Body of pancreas (tissue), 4 donors: ENCODE data around the gene TOP2A.

ENCODE experiments used
- CTCF ChIP-seq, 7 experiments: fragments of 450-650 bp in 4 of 7; fragments of 200-600 bp in 3 of 7; sonication (generic) in 3 of 7; IDR thresholded peaks; one replicate each; pipeline ENCODE4 v1.5.1; 2016 to 2019; ENCODE audit warnings: antibody characterized with exemption in 7 of 7
- POLR2A ChIP-seq, 3 donors: fragments of 450-650 bp; IDR thresholded peaks; one replicate each; pipeline ENCODE4 v1.6.1; 2016; ENCODE audit warnings: antibody characterized with exemption in 3 of 3, mild to moderate bottlenecking in 2 of 3

DNA sequence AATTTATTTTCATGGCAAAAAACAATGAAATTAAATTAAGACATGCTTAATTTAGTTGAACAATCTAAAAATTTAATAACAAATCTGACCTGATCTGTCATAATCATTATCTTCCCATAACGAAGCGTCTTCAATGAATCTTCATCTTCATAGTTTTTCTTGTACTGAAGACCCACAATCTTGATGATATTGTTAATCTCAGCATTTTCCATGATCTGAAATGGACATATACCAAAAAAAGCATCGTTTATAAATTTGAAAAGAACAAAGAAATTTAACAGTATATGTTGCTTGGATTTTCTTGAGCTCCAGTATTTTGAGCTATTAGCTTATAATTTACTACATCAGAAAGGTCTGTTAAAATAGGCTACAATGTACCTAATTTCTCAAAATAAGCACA, 10.2 kb downstream of the TOP2A start:
- TF ChIP-seq CTCF (IDR thresholded peaks at IDR 0.05), result no peak
- TF ChIP-seq POLR2A (IDR thresholded peaks at IDR 0.05), result no peak
